Skeletal muscle tissue (tissue), 4 donors: ENCODE measurements around the gene COL16A1. TPM values are rescaled to one million over a fixed set of nuclear protein-coding genes. Genes with fewer than 3 reads are reported as not detected.

Experiments used
- H3K27ac ChIP-seq: one replicate; pipeline ENCODE4 v1.7.0; 2013; ENCODE audit warnings: mild to moderate bottlenecking, low read depth, low read length, inconsistent platforms
- H3K27me3 ChIP-seq, 3 donors: one replicate each; pipeline ENCODE4 v1.7.0; 2013; ENCODE audit warnings: low read length in 3 of 3; ENCODE audit not compliant: control insufficient read depth in 3 of 3, insufficient read depth in 3 of 3
- H3K36me3 ChIP-seq, 3 donors: one replicate each; pipeline ENCODE4 v1.7.0; 2013; ENCODE audit warnings: low read length in 3 of 3; ENCODE audit not compliant: control insufficient read depth in 3 of 3, insufficient read depth in 3 of 3
- H3K4me1 ChIP-seq, 3 donors: one replicate each; pipeline ENCODE4 v1.7.0; 2013; ENCODE audit warnings: low read length in 3 of 3, mild to moderate bottlenecking in 3 of 3; ENCODE audit not compliant: control insufficient read depth in 3 of 3, insufficient read depth in 3 of 3
- H3K4me3 ChIP-seq, 3 donors: one replicate each; pipeline ENCODE4 v1.7.0; 2013; ENCODE audit warnings: low read length in 3 of 3
- H3K9ac ChIP-seq, 3 donors: one replicate each; pipeline ENCODE4 v1.7.0; 2013; ENCODE audit warnings: low read length in 3 of 3, mild to moderate bottlenecking in 3 of 3, moderate library complexity in 2 of 3, low read depth in 1 of 3
- H3K9me3 ChIP-seq, 3 donors: one replicate each; pipeline ENCODE4 v1.7.0; 2013; ENCODE audit warnings: low read length in 3 of 3; ENCODE audit not compliant: control insufficient read depth in 3 of 3
- total RNA-seq: library from RNA; depleted of rRNA; stranded (reverse); fragments of >200 nt; gene quantifications from one replicate; pipeline ENCODE4 v1.2.3, GENCODE V29; 2014
- donor health status: Osteomylitis.

Gene COL16A1
- total RNA-seq, 1 donor from 2014 or later, result 91.9 TPM

GRCh38 chr1:31697369-31697984 lies 6.3 kb downstream of the COL16A1 start:
- no peak overlapping the region for H3K9ac ChIP-seq
- H3K4me1 ChIP-seq, result peaks cover 28% of the 10 kb centered on the region in 3 donors
- H3K27ac ChIP-seq, result no peak overlapping the region
- no peaks in the 10 kb centered on the region for H3K27me3 ChIP-seq
- no peaks in the 10 kb centered on the region for H3K9me3 ChIP-seq
- H3K4me3 ChIP-seq, result no peak overlapping the region
- H3K36me3 ChIP-seq, result peaks cover 0 to 17% (median 3%) of the 10 kb centered on the region in 3 donors

- no peaks in the 10 kb centered on the region for H3K27me3 ChIP-seq
- H3K4me3 ChIP-seq, result no peak overlapping the region
- no peak overlapping the region for H3K27ac ChIP-seq
- H3K9ac ChIP-seq, result no peak overlapping the region
- H3K4me1 ChIP-seq, result peaks cover 17 to 21% (median 18%) of the 10 kb centered on the region in 3 donors
- peaks cover 0 to 17% (median 3%) of the 10 kb centered on the region in 3 donors for H3K36me3 ChIP-seq
- no peaks in the 10 kb centered on the region for H3K9me3 ChIP-seq
Observed at GRCh38 chr1:31696242-31696641, 7.6 kb downstream of the COL16A1 start.

GRCh38 chr1:31695327-31695726 lies 8.5 kb downstream of the COL16A1 start:
- no peak overlapping the region for H3K4me3 ChIP-seq
- H3K9me3 ChIP-seq, result no peaks in the 10 kb centered on the region
- H3K9ac ChIP-seq, result no peak overlapping the region
- no peak overlapping the region for H3K27ac ChIP-seq
- H3K27me3 ChIP-seq, result no peaks in the 10 kb centered on the region
- peaks cover 0 to 17% (median 3%) of the 10 kb centered on the region in 3 donors for H3K36me3 ChIP-seq
- H3K4me1 ChIP-seq, result peaks cover 8 to 12% (median 9%) of the 10 kb centered on the region in 3 donors

- Histone ChIP-seq H3K9ac (no peak overlapping the region), H3K27ac (no peak overlapping the region), H3K36me3 (peaks cover 0 to 17% (median 3%) of the 10 kb centered on the region in 3 donors), H3K4me1 (peaks cover 4 to 9% (median 5%) of the 10 kb centered on the region in 3 donors), H3K27me3 (no peaks in the 10 kb centered on the region), H3K4me3 (no peak overlapping the region), H3K9me3 (no peaks in the 10 kb centered on the region)
Observed at GRCh38 chr1:31694964-31695313, 8.9 kb downstream of the COL16A1 start.

GRCh38 chr1:31694069-31694963 lies 9.5 kb downstream of the COL16A1 start:
- Histone ChIP-seq H3K36me3 (peaks cover 0 to 20% (median 3%) of the 10 kb centered on the region in 3 donors), H3K4me1 (peaks cover 0 to 3% (median 0%) of the 10 kb centered on the region in 3 donors), H3K27ac (no peak overlapping the region), H3K9ac (no peak overlapping the region), H3K9me3 (no peaks in the 10 kb centered on the region), H3K4me3 (no peak overlapping the region), H3K27me3 (no peaks in the 10 kb centered on the region)

GRCh38 chr1:31693231-31693630 lies 10.6 kb downstream of the COL16A1 start:
- Histone ChIP-seq H3K4me3 (no peak overlapping the region), H3K27me3 (no peaks in the 10 kb centered on the region), H3K9ac (no peak overlapping the region), H3K27ac (no peak overlapping the region), H3K9me3 (no peaks in the 10 kb centered on the region), H3K36me3 (peaks cover 0 to 19% (median 3%) of the 10 kb centered on the region in 3 donors), H3K4me1 (no peaks in the 10 kb centered on the region)

GRCh38 chr1:31691951-31692350 lies 11.9 kb downstream of the COL16A1 start:
- Histone ChIP-seq H3K4me3 (no peak overlapping the region), H3K4me1 (no peaks in the 10 kb centered on the region), H3K27ac (no peak overlapping the region), H3K9me3 (no peaks in the 10 kb centered on the region), H3K27me3 (no peaks in the 10 kb centered on the region), H3K9ac (no peak overlapping the region), H3K36me3 (peaks cover 0 to 17% (median 3%) of the 10 kb centered on the region in 3 donors)

GRCh38 chr1:31691446-31691845 lies 12.4 kb downstream of the COL16A1 start:
- H3K27ac ChIP-seq, result no peak overlapping the region
- peaks cover 0 to 12% (median 3%) of the 10 kb centered on the region in 3 donors for H3K36me3 ChIP-seq
- H3K9ac ChIP-seq, result no peak overlapping the region
- H3K4me3 ChIP-seq, result no peak overlapping the region
- no peaks in the 10 kb centered on the region for H3K4me1 ChIP-seq
- H3K9me3 ChIP-seq, result no peaks in the 10 kb centered on the region
- H3K27me3 ChIP-seq, result no peaks in the 10 kb centered on the region

GRCh38 chr1:31690921-31691320 lies 12.9 kb downstream of the COL16A1 start:
- no peak overlapping the region for H3K27ac ChIP-seq
- no peaks in the 10 kb centered on the region for H3K4me1 ChIP-seq
- H3K9ac ChIP-seq, result no peak overlapping the region
- no peaks in the 10 kb centered on the region for H3K27me3 ChIP-seq
- H3K4me3 ChIP-seq, result no peak overlapping the region
- peaks cover 0 to 10% (median 3%) of the 10 kb centered on the region in 3 donors for H3K36me3 ChIP-seq
- H3K9me3 ChIP-seq, result no peaks in the 10 kb centered on the region

- H3K4me1 ChIP-seq, result no peaks in the 10 kb centered on the region
- H3K9me3 ChIP-seq, result no peaks in the 10 kb centered on the region
- H3K36me3 ChIP-seq, result peaks cover 0 to 12% (median 2%) of the 10 kb centered on the region in 3 donors
- H3K9ac ChIP-seq, result no peak overlapping the region
- no peak overlapping the region for H3K27ac ChIP-seq
- H3K4me3 ChIP-seq, result no peak overlapping the region
- H3K27me3 ChIP-seq, result no peaks in the 10 kb centered on the region
Observed at GRCh38 chr1:31689854-31690253, 14.0 kb downstream of the COL16A1 start.
